ENCODE data around the gene MAP3K13. TPM values are rescaled to one million over a fixed set of nuclear protein-coding genes. Genes with fewer than 3 reads are reported as not detected.

Gene MAP3K13
- total RNA-seq = 10 to 100 TPM; 14.5 to 40.5 (median 28.0) TPM
- 10 to 100 TPM; 21.0 to 29.8 TPM for polyA plus RNA-seq
- long read RNA-seq, donor 1, full-length matches to known transcripts = 26 of 34 reads
- long read RNA-seq, donor 1, partial matches to known transcripts = 0 of 34 reads
- long read RNA-seq, donor 1, other reads (novel, unspliced or antisense) = 8 of 34 reads
- long read RNA-seq, donor 2, transcript MAP3K13-212 (3 exons, 1,681 nt) = major isoform, 28 of 68 reads
- long read RNA-seq, donor 2, partial matches to known transcripts = 36 of 68 reads
- long read RNA-seq, donor 2, other reads (novel, unspliced or antisense) = 0 of 68 reads
- long read RNA-seq, donor 3, full-length matches to known transcripts = 28 of 32 reads
- long read RNA-seq, donor 3, partial matches to known transcripts = 1 of 32 reads
- long read RNA-seq, donor 3, other reads (novel, unspliced or antisense) = 3 of 32 reads

- intact Hi-C loops (cut with DNase I) = no loop called here
- Histone ChIP-seq H3K4me3 (peak within 1 kb of the TSS; percentile 47), H3K27me3 (no peaks in the 10 kb centered on the region), H3K27ac (peak within 1 kb of the TSS in 1 of 2 donors; percentile 52), H3K4me1 (ENCODE audit: insufficient read depth) (no peaks in the 10 kb centered on the region), H3K36me3 (no peaks in the 10 kb centered on the region), H3K9me3 (no peaks in the 10 kb centered on the region)
- WGBS, 3 donors = 0 to 1% (median 0%) methylated on average over 17 of the region's 17 CpGs
- peak; percentile 52 to 73 (median 56) for DNase-seq
- no peak for TF ChIP-seq EP300 (IDR thresholded peaks at IDR 0.05)
- no peak for TF ChIP-seq POLR2A (IDR thresholded peaks at IDR 0.05)
- TF ChIP-seq CTCF (IDR thresholded peaks at IDR 0.05) = no peak
These were observed at the start of gene MAP3K13 for GRCh38 chr3:185362850-185363661. Gene MAP3K13, plus strand, starts transcription at chr3:185363136. Its CDS starts 65,446 bp downstream, at chr3:185428582.

- TF ChIP-seq CTCF (IDR thresholded peaks at IDR 0.05) = no peak
- no peak for TF ChIP-seq POLR2A (IDR thresholded peaks at IDR 0.05)
- no peak for TF ChIP-seq EP300 (IDR thresholded peaks at IDR 0.05)
- Histone ChIP-seq H3K36me3 (no peaks in the 10 kb centered on the region), H3K27me3 (no peaks in the 10 kb centered on the region), H3K4me1 (ENCODE audit: insufficient read depth) (peaks cover 5% of the 10 kb centered on the region), H3K4me3 (no peak overlapping the region), H3K27ac (no peak overlapping the region), H3K9me3 (no peaks in the 10 kb centered on the region)
- intact Hi-C loops (cut with DNase I) = no loop called here
- DNase-seq = no peak
- 37 to 71% (median 68%) methylated on average over 3 of the region's 3 CpGs for WGBS, 3 donors
These were observed 49.2 kb upstream of the MAP3K13 start for GRCh38 chr3:185313693-185314246.

- no peaks in the 10 kb centered on the region for H3K36me3 ChIP-seq
- no peak overlapping the region for H3K4me3 ChIP-seq
- DNase-seq = no peak
- intact Hi-C loops (cut with DNase I) = no loop called here
- H3K27ac ChIP-seq = peak overlapping the region in 1 of 2 donors; percentile 31
- H3K27me3 ChIP-seq = no peaks in the 10 kb centered on the region
- peaks cover 5% of the 10 kb centered on the region for H3K4me1 ChIP-seq (ENCODE audit: insufficient read depth)
- no peaks in the 10 kb centered on the region for H3K9me3 ChIP-seq
- 18 to 46% (median 28%) methylated on average over 6 of the region's 6 CpGs for WGBS, 3 donors
- TF ChIP-seq POLR2A (IDR thresholded peaks at IDR 0.05) = no peak
- no peak for TF ChIP-seq CTCF (IDR thresholded peaks at IDR 0.05)
- TF ChIP-seq EP300 (IDR thresholded peaks at IDR 0.05) = no peak
These were observed 46.1 kb upstream of the MAP3K13 start for GRCh38 chr3:185316740-185317412.

GRCh38 chr3:185317674-185318073, 45.3 kb upstream of the MAP3K13 start:
- H3K9me3 ChIP-seq = no peaks in the 10 kb centered on the region
- WGBS, 3 donors = 35 to 59% (median 36%) methylated on average over 3 of the region's 3 CpGs
- peak overlapping the region in 1 of 2 donors; percentile 31 for H3K27ac ChIP-seq
- peaks cover 5% of the 10 kb centered on the region for H3K4me1 ChIP-seq (ENCODE audit: insufficient read depth)
- intact Hi-C loops (cut with DNase I) = no loop called here
- no peaks in the 10 kb centered on the region for H3K27me3 ChIP-seq
- no peak for DNase-seq
- no peaks in the 10 kb centered on the region for H3K36me3 ChIP-seq
- TF ChIP-seq POLR2A (IDR thresholded peaks at IDR 0.05) (no peak), EP300 (IDR thresholded peaks at IDR 0.05) (no peak), CTCF (IDR thresholded peaks at IDR 0.05) (no peak)
- no peak overlapping the region for H3K4me3 ChIP-seq

Measured in ovary (tissue), 10 donors.